HepG2 (cell line): ENCODE measurements around the gene PRR11. TPM values are rescaled to one million over a fixed set of nuclear protein-coding genes. Genes with fewer than 3 reads are reported as not detected.

ENCODE experiments used
- BHLHE40 ChIP-seq: IDR thresholded peaks from 2 replicates; pipeline ENCODE4 v1.6.1; 2011; ENCODE audit warnings: low read length, improper control_type of control experiment
- BRCA1 ChIP-seq: sonication (generic); formaldehyde crosslinking; IDR thresholded peaks from 2 replicates; pipeline ENCODE4 v1.4.0; 2020; ENCODE audit warnings: missing genetic modification reagents
- FOSL1 ChIP-seq: sonication (generic); formaldehyde crosslinking; IDR thresholded peaks from 2 replicates; pipeline ENCODE4 v1.9.0; 2021; ENCODE audit warnings: missing genetic modification reagents, borderline replicate concordance
- GTF2F1 ChIP-seq: fragments of 150-350 bp; IDR thresholded peaks from 2 replicates; pipeline ENCODE4 v1.6.1; 2014; ENCODE audit warnings: low read length
- LCORL ChIP-seq, 2 experiments: fragments of 450-650 bp in 1 of 2; sonication (generic) in 1 of 2; formaldehyde crosslinking in 1 of 2; IDR thresholded peaks; 2 replicates each; pipeline versions ENCODE4 v1.5.0 to v1.6.1; 2017 to 2020; ENCODE audit warnings: antibody characterized with exemption in 1 of 2, missing genetic modification reagents in 1 of 2
- MAF1 ChIP-seq: sonication (generic); formaldehyde crosslinking; IDR thresholded peaks from 2 replicates; pipeline ENCODE4 v1.5.0; 2020; ENCODE audit warnings: missing genetic modification reagents, borderline replicate concordance
- MBNL3 ChIP-seq: fragments of 250-450 bp; sonication (Bioruptor Pico); conservative IDR thresholded peaks from 2 replicates; pipeline ENCODE4 v1.8.0; 2022; ENCODE audit warnings: mild to moderate bottlenecking, inconsistent platforms
- MLLT10 ChIP-seq: sonication (generic); formaldehyde crosslinking; IDR thresholded peaks from 2 replicates; pipeline ENCODE4 v1.4.0; 2020; ENCODE audit warnings: missing genetic modification reagents
- NCOA5 ChIP-seq: sonication (generic); formaldehyde crosslinking; IDR thresholded peaks from 2 replicates; pipeline ENCODE4 v1.4.0; 2020; ENCODE audit warnings: missing genetic modification reagents
- SETDB1 ChIP-seq: sonication (generic); formaldehyde crosslinking; IDR thresholded peaks from 2 replicates; pipeline ENCODE4 v1.5.1; 2020; ENCODE audit warnings: missing genetic modification reagents, mild to moderate bottlenecking, borderline replicate concordance
- TARDBP ChIP-seq: sonication (generic); formaldehyde crosslinking; IDR thresholded peaks from 2 replicates; pipeline ENCODE4 v1.8.0; 2022; ENCODE audit warnings: mild to moderate bottlenecking, missing genetic modification reagents
- ZNF10 ChIP-seq: sonication (generic); formaldehyde crosslinking; IDR thresholded peaks from 2 replicates; pipeline ENCODE4 v1.4.0; 2020; ENCODE audit warnings: mild to moderate bottlenecking, low read depth, missing genetic modification reagents, borderline replicate concordance
- ZNF235 ChIP-seq: sonication (generic); formaldehyde crosslinking; IDR thresholded peaks from 2 replicates; pipeline ENCODE4 v1.8.1; 2023; ENCODE audit warnings: mild to moderate bottlenecking, missing genetic modification reagents, borderline replicate concordance
- ZNF569 ChIP-seq: sonication (generic); formaldehyde crosslinking; IDR thresholded peaks from 2 replicates; pipeline ENCODE4 v1.5.0; 2020; ENCODE audit warnings: mild to moderate bottlenecking, missing genetic modification reagents, moderate library complexity, borderline replicate concordance
- ZNF572 ChIP-seq: sonication (generic); formaldehyde crosslinking; IDR thresholded peaks from 2 replicates; pipeline ENCODE4 v1.5.1; 2020; ENCODE audit warnings: mild to moderate bottlenecking, missing genetic modification reagents
- ZNF678 ChIP-seq: sonication (generic); formaldehyde crosslinking; IDR thresholded peaks from 2 replicates; pipeline ENCODE4 v1.4.0; 2020; ENCODE audit warnings: mild to moderate bottlenecking, missing genetic modification reagents
- ZNF7 ChIP-seq: IDR thresholded peaks from 2 replicates; pipeline ENCODE4 v1.6.1; 2016; ENCODE audit warnings: missing biosample characterization, missing genetic modification reagents
- ZNF850 ChIP-seq: sonication (generic); formaldehyde crosslinking; conservative IDR thresholded peaks from 2 replicates; pipeline ENCODE4 v1.9.0; 2021; ENCODE audit warnings: mild to moderate bottlenecking, missing genetic modification reagents
- polyA plus RNA-seq, 8 experiments: library from polyadenylated mRNA; depleted of rRNA in 3 of 8; stranded (reverse) in 7 of 8; unstranded in 1 of 8; fragments of >200 nt; fragmentation: Illumina TruSeq in 4 of 8; extraction: Trizol in 4 of 8; gene quantifications; 2 replicates each; pipeline versions ENCODE4 v1.2.1 to v1.2.3, GENCODE V29; 2011 to 2016; ENCODE audit warnings: low read depth in 4 of 8, missing spikeins in 1 of 8, mixed read lengths in 1 of 8; ENCODE audit not compliant: insufficient read depth in 1 of 8
- total RNA-seq, 5 experiments: library from RNA; depleted of rRNA; stranded (reverse); fragments of >200 nt; fragmentation: Illumina TruSeq; extraction: Trizol; gene quantifications; 2 replicates each; pipeline ENCODE4 v1.2.3, GENCODE V29; 2016; ENCODE audit warnings: low read depth in 1 of 5
- TF ChIP-seq, protein P1 (sequence below): sonication (generic); formaldehyde crosslinking; IDR thresholded peaks from 2 replicates; pipeline ENCODE4 v1.5.0; 2020; ENCODE audit warnings: missing genetic modification reagents
- TF ChIP-seq, protein P2 (sequence below): sonication (generic); formaldehyde crosslinking; IDR thresholded peaks from 2 replicates; pipeline ENCODE4 v1.5.0; 2020; ENCODE audit warnings: missing genetic modification reagents
- TF ChIP-seq, protein P3 (sequence below): sonication (generic); formaldehyde crosslinking; IDR thresholded peaks from 2 replicates; pipeline ENCODE4 v1.5.1; 2020; ENCODE audit warnings: missing genetic modification reagents, mild to moderate bottlenecking, borderline replicate concordance

Gene PRR11
- total and polyA plus RNA-seq, 2 of the 13 experiments (the other 11 are each of a cell fraction or from before 2014, with no cell fraction given): 35.7 to 39.2 TPM

DNA sequence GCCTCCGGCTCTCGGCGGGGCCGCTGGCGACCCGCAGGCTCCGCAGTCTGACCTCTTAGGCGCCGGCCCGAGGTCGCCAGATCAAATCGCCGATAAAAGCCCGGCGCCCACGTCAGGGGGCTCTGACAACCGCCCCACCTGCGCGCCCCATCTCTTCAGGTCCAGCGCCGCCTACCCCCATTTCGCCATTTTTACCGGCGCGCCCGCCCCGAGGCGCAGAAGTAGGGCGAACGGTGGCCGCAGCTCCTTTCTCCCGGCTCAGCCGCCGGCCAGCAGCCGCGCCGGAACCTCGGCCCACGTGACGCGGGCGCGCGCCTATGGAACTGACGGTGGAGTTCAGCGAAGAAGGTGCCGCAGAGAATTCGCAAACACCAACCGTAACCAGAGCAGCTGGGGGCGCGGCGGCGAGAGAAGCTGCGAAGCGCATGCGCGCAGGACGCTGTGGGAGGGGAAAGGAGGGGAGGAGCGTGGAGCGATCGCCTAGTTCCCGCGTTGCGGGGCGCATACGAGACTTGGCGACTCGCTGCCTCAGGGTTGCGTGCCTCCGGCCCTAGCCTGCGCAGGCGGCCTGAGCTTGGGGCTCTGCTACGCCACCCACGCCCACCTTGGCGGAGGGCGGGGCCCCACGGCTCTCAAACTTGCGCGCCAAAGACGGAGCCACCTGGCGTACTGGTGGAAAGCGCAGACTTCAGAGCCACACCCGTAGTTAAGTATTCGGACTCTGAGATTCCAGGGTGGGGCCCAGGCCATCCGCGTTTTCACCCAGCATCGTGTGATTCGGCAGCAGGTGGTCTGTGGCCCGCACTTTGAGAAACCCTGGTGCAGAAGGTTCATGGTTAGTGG lies 48.9 kb upstream of the PRR11 start, which contains the start of gene TRIM37 (continued):
- TF ChIP-seq, protein P1, sequence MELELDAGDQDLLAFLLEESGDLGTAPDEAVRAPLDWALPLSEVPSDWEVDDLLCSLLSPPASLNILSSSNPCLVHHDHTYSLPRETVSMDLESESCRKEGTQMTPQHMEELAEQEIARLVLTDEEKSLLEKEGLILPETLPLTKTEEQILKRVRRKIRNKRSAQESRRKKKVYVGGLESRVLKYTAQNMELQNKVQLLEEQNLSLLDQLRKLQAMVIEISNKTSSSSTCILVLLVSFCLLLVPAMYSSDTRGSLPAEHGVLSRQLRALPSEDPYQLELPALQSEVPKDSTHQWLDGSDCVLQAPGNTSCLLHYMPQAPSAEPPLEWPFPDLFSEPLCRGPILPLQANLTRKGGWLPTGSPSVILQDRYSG: 0 out of 2 replicates have a peak, but pooled peaks have one; percentile 60
- TF ChIP-seq, protein P2, sequence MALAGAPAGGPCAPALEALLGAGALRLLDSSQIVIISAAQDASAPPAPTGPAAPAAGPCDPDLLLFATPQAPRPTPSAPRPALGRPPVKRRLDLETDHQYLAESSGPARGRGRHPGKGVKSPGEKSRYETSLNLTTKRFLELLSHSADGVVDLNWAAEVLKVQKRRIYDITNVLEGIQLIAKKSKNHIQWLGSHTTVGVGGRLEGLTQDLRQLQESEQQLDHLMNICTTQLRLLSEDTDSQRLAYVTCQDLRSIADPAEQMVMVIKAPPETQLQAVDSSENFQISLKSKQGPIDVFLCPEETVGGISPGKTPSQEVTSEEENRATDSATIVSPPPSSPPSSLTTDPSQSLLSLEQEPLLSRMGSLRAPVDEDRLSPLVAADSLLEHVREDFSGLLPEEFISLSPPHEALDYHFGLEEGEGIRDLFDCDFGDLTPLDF (CRISPR knock-in tag): peak; percentile 97
- TF ChIP-seq NCOA5 (CRISPR knock-in tag): no peak
- no peak for TF ChIP-seq ZNF7 (CRISPR knock-in tag)
- no peak for TF ChIP-seq BRCA1 (CRISPR knock-in tag)
- no peak for TF ChIP-seq MBNL3 (CRISPR knock-in tag)
- TF ChIP-seq ZNF569 (CRISPR knock-in tag): peak; percentile 95
- TF ChIP-seq TARDBP (CRISPR knock-in tag): peak; percentile 85
- no peak for TF ChIP-seq ZNF235
- no peak for TF ChIP-seq LCORL (IDR thresholded peaks at IDR 0.05)
- TF ChIP-seq LCORL (CRISPR knock-in tag; IDR thresholded peaks at IDR 0.05): peak; percentile 35; the same call in 1 of the 2 replicates
- no peak for TF ChIP-seq SETDB1 (CRISPR knock-in tag)
- TF ChIP-seq ZNF10: no peak
- peak; percentile 60 for TF ChIP-seq BHLHE40
- TF ChIP-seq MAF1 (CRISPR knock-in tag): peak; percentile 92; the same call in 1 of the 2 replicates
- no peak for TF ChIP-seq ZNF678 (CRISPR knock-in tag)
- TF ChIP-seq, protein P3, sequence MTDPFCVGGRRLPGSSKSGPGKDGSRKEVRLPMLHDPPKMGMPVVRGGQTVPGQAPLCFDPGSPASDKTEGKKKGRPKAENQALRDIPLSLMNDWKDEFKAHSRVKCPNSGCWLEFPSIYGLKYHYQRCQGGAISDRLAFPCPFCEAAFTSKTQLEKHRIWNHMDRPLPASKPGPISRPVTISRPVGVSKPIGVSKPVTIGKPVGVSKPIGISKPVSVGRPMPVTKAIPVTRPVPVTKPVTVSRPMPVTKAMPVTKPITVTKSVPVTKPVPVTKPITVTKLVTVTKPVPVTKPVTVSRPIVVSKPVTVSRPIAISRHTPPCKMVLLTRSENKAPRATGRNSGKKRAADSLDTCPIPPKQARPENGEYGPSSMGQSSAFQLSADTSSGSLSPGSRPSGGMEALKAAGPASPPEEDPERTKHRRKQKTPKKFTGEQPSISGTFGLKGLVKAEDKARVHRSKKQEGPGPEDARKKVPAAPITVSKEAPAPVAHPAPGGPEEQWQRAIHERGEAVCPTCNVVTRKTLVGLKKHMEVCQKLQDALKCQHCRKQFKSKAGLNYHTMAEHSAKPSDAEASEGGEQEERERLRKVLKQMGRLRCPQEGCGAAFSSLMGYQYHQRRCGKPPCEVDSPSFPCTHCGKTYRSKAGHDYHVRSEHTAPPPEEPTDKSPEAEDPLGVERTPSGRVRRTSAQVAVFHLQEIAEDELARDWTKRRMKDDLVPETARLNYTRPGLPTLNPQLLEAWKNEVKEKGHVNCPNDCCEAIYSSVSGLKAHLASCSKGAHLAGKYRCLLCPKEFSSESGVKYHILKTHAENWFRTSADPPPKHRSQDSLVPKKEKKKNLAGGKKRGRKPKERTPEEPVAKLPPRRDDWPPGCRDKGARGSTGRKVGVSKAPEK (CRISPR knock-in tag): no peak
- TF ChIP-seq FOSL1: no peak
- no peak; the same call in 1 of the 2 replicates for TF ChIP-seq ZNF850 (CRISPR knock-in tag)
- TF ChIP-seq GTF2F1: 0 out of 2 replicates have a peak, but pooled peaks have one; percentile 25
- TF ChIP-seq MLLT10 (CRISPR knock-in tag): no peak
- TF ChIP-seq ZNF572: no peak; the same call in 1 of the 2 replicates
